ENCODE measurements around the gene MELTF. TPM values are rescaled to one million over a fixed set of nuclear protein-coding genes. Genes with fewer than 3 reads are reported as not detected.

The MELTF gene
- total and polyA plus RNA-seq, 9 of the 15 experiments (the other 6 are each of a cell fraction or from before 2014, with no cell fraction given): 0.35 to 10.5 (median 4.5) TPM

DNA sequence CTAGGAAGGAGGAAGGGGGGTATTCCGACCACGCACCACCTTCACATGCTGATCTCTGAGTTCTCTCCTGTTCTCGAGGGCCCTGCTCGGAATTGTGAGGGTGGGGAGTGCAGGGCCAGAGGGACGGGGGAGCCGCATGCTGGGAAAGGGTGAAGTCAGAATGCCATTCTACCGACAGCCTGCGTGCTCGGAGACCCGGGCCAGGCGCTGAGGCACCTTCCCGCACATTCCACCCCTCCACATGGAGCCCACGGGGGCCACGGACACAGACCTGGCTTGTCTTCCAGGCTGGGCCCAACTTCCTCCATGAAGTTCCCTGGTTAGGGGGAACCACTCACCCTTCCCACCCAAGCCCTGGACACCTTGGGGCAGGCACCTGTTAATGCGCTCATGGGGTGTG is 32.3 kb downstream of the MELTF start (continued):
- no peak for TF ChIP-seq YY1 (IDR thresholded peaks at IDR 0.05; ENCODE audit: borderline replicate concordance in 1 of 3, control insufficient read depth in 1 of 3, extremely low read depth in 1 of 3, insufficient read depth in 3 of 3, insufficient read length in 1 of 3, insufficient replicate concordance in 2 of 3, low read depth in 1 of 3, low read length in 2 of 3)

DNA sequence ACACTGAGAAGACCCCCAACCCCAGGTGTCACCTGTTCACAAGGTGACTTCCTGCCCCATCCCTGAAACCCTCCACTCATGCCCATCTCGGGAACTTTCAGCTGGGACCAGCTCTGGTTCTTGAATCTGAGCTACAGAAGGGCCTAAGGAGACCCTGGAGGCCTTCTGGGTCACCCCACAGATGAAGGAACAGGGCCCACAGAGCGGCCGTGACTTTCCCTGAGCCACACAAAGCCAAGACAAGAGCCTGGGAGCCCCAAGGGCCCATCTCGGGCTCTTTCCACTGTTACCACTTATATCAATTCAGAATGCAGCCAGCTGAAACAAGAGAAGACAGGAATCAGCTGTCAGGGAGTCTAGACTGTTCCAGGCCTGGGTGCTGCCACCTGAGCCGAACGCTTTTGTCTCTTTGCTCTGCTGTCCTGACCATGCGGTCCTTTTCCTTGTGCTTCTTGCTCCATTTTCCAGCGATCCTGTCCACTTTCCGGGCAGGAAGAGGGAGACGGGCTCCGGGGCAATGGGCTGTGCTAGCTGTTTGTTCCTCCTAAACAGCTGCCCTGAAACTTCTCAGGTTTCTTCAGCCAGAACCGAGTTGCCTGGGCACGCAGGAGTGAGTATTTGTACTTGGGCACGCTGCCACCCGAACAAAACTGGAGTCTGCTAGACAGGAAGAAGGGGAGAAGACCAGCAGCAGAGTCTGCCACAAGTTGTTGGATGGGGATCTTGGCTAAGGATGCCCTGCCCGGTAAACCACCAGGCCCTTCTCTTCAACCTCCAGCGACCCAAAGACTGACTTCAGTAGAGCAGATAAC is 33.0 kb downstream of the MELTF start:
- ATAC-seq: no peak
- intact Hi-C loops (cut with micrococcal nuclease): no loop called here
- ChIA-PET POLR2A (interaction anchor here (0.6 to 1.7 kb wide), 4 partner anchors 33 to 668 kb away, joined by 3 to 4 read pairs (median 3); partner anchors contain the start of gene MELTF), CTCF (ENCODE audit: low intra/inter-chr PET ratio) (no interaction called here)
- H4K20me1 ChIP-seq (replicated peaks; ENCODE audit: control insufficient read depth, insufficient read depth, low read length): no peaks in the 10 kb centered on the region
- H3K4me3 ChIP-seq: no peak overlapping the region
- H3K36me3 ChIP-seq (ENCODE audit: control insufficient read depth, insufficient read depth, low read length): no peaks in the 10 kb centered on the region
- in situ Hi-C loops (cut with MboI): loop anchor here (25.0 kb wide), 1 partner anchor 516 kb away; no protein-coding TSS in a partner anchor
- no peak overlapping the region for H3K4me2 ChIP-seq (ENCODE audit: insufficient read depth, low read length)
- peak overlapping the region in 1 of 2 experiments; percentile 30; a peak in 1 of 4 replicates for H3K9ac ChIP-seq (ENCODE audit: insufficient read depth in 1 of 2, low read depth in 2 of 2, low read length in 2 of 2)
- BruUV-seq (replicated peaks): no TSS peak
- no peak overlapping the region for H2AFZ ChIP-seq (ENCODE audit: low read depth, low read length)
- WGBS (ENCODE audit: insufficient coverage, low coverage, missing lambda C conversion rate): 56% methylated on average over 16 of the region's 17 CpGs
- peaks cover 0 to 23% of the 10 kb centered on the region in 2 experiments; a peak in 2 of 5 replicates for H3K4me1 ChIP-seq (replicated peaks in 1 of 2; ENCODE audit: control insufficient read depth in 2 of 2, insufficient read depth in 2 of 2, low read length in 2 of 2)
- no peaks in the 10 kb centered on the region for H3K9me3 ChIP-seq (replicated peaks; ENCODE audit: control insufficient read depth, insufficient read depth, low read depth, low read length)
- DNase-seq (ENCODE audit: extremely low read depth in 1 of 4, low spot score in 3 of 4): no peak
- H3K9me1 ChIP-seq (ENCODE audit: control insufficient read depth, insufficient read depth, low read length): no peaks in the 10 kb centered on the region
- TF ChIP-seq L3MBTL2 (IDR thresholded peaks at IDR 0.05): no peak
- TF ChIP-seq ZSCAN29 (IDR thresholded peaks at IDR 0.05): no peak
- TF ChIP-seq ETV1 (tag; conservative IDR thresholded peaks at IDR 0.05; ENCODE audit: low read depth): no peak
- TF ChIP-seq ZNF436 (CRISPR knock-in tag; IDR thresholded peaks at IDR 0.05): no peak
- no peak for FAIRE-seq
- H3K27me3 ChIP-seq (ENCODE audit: control insufficient read depth in 2 of 2, insufficient read depth in 2 of 2, low read length in 2 of 2): no peaks in the 10 kb centered on the region
- H3K79me2 ChIP-seq (ENCODE audit: control insufficient read depth, insufficient read depth, low read length): no peaks in the 10 kb centered on the region
- H3K27ac ChIP-seq (ENCODE audit: extremely low read depth, low read depth, low read length): no peak overlapping the region

All from K562 (cell line).